Thymus (tissue), 14 donors: Measurements from ENCODE around the gene NATD1. TPM values are rescaled to one million over a fixed set of nuclear protein-coding genes. Genes with fewer than 3 reads are reported as not detected.

Experiments used
- DNase-seq, 9 donors: peaks; one replicate each; pipeline ENCODE4 v3.0.0-alpha.2; 2013; ENCODE audit warnings: low spot score in 9 of 9, low read depth in 6 of 9, missing footprints in 1 of 9
- H3K27ac ChIP-seq, 2 donors: one replicate each; pipeline ENCODE4 v1.5.1; 2013; ENCODE audit warnings: control low read depth in 1 of 2, low read depth in 1 of 2, low read length in 1 of 2, mild to moderate bottlenecking in 1 of 2, moderate library complexity in 1 of 2
- H3K27me3 ChIP-seq, 2 donors: one replicate each; pipeline ENCODE4 v1.5.1; 2013; ENCODE audit warnings: low read length in 1 of 2; ENCODE audit not compliant: control insufficient read depth in 2 of 2, insufficient read depth in 1 of 2
- H3K36me3 ChIP-seq, 2 donors: one replicate each; pipeline ENCODE4 v1.5.1; 2013; ENCODE audit warnings: low read length in 1 of 2, mild to moderate bottlenecking in 1 of 2, moderate library complexity in 1 of 2; ENCODE audit not compliant: control insufficient read depth in 2 of 2, insufficient read depth in 2 of 2
- H3K4me1 ChIP-seq, 2 donors: one replicate each; pipeline ENCODE4 v1.5.1; 2013; ENCODE audit warnings: low read length in 2 of 2; ENCODE audit not compliant: control insufficient read depth in 2 of 2, insufficient read depth in 2 of 2
- H3K4me3 ChIP-seq, 2 donors: one replicate each; pipeline ENCODE4 v1.5.1; 2013; ENCODE audit warnings: low read length in 2 of 2, control low read depth in 1 of 2, mild to moderate bottlenecking in 1 of 2
- H3K9me3 ChIP-seq, 2 donors: one replicate each; pipeline ENCODE4 v1.5.1; 2013; ENCODE audit warnings: low read length in 1 of 2, mild to moderate bottlenecking in 1 of 2; ENCODE audit not compliant: control insufficient read depth in 2 of 2, insufficient read depth in 1 of 2
- WGBS: extraction: QIAGEN DNeasy Blood & Tissue Kit; methylation state at CpG from one replicate; pipeline ENCODE4 v1.1.7; 2013; 5-methylcytosine and 5-hydroxymethylcytosine counted together
- long read RNA-seq, 10 donors: transcript quantifications; one replicate each; lab custom pipeline, GENCODE V29; 2026
- polyA plus RNA-seq: library from polyadenylated mRNA; stranded (reverse); fragments of 200-250 nt; gene quantifications from one replicate; pipeline ENCODE4 v1.2.3, GENCODE V29; 2013
- total RNA-seq: library from RNA; stranded (reverse); fragments of 120-200 nt; gene quantifications from one replicate; pipeline ENCODE4 v1.2.4, GENCODE V29; 2013
- donor health status: healthy.

NATD1 gene, protein sequence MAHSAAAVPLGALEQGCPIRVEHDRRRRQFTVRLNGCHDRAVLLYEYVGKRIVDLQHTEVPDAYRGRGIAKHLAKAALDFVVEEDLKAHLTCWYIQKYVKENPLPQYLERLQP
- total RNA-seq = 2.7 TPM
- 4.8 TPM for polyA plus RNA-seq
- long read RNA-seq, donor 1 = 0 reads
- long read RNA-seq, donor 2 = 0 reads
- long read RNA-seq, donor 3, full-length matches to known transcripts = 2 of 2 reads
- long read RNA-seq, donor 3, partial matches to known transcripts = 0 of 2 reads
- long read RNA-seq, donor 3, other reads (novel, unspliced or antisense) = 0 of 2 reads
- long read RNA-seq, donor 4, full-length matches to known transcripts = 1 of 1 reads
- long read RNA-seq, donor 4, partial matches to known transcripts = 0 of 1 reads
- long read RNA-seq, donor 4, other reads (novel, unspliced or antisense) = 0 of 1 reads
- long read RNA-seq, donor 5, full-length matches to known transcripts = 1 of 1 reads
- long read RNA-seq, donor 5, partial matches to known transcripts = 0 of 1 reads
- long read RNA-seq, donor 5, other reads (novel, unspliced or antisense) = 0 of 1 reads
- long read RNA-seq, donor 6 = 0 reads
- long read RNA-seq, donor 7, full-length matches to known transcripts = 1 of 1 reads
- long read RNA-seq, donor 7, partial matches to known transcripts = 0 of 1 reads
- long read RNA-seq, donor 7, other reads (novel, unspliced or antisense) = 0 of 1 reads
- long read RNA-seq, donor 8 = 0 reads
- long read RNA-seq, donor 9, full-length matches to known transcripts = 1 of 1 reads
- long read RNA-seq, donor 9, partial matches to known transcripts = 0 of 1 reads
- long read RNA-seq, donor 9, other reads (novel, unspliced or antisense) = 0 of 1 reads
- long read RNA-seq, donor 10, full-length matches to known transcripts = 2 of 2 reads
- long read RNA-seq, donor 10, partial matches to known transcripts = 0 of 2 reads
- long read RNA-seq, donor 10, other reads (novel, unspliced or antisense) = 0 of 2 reads

DNA sequence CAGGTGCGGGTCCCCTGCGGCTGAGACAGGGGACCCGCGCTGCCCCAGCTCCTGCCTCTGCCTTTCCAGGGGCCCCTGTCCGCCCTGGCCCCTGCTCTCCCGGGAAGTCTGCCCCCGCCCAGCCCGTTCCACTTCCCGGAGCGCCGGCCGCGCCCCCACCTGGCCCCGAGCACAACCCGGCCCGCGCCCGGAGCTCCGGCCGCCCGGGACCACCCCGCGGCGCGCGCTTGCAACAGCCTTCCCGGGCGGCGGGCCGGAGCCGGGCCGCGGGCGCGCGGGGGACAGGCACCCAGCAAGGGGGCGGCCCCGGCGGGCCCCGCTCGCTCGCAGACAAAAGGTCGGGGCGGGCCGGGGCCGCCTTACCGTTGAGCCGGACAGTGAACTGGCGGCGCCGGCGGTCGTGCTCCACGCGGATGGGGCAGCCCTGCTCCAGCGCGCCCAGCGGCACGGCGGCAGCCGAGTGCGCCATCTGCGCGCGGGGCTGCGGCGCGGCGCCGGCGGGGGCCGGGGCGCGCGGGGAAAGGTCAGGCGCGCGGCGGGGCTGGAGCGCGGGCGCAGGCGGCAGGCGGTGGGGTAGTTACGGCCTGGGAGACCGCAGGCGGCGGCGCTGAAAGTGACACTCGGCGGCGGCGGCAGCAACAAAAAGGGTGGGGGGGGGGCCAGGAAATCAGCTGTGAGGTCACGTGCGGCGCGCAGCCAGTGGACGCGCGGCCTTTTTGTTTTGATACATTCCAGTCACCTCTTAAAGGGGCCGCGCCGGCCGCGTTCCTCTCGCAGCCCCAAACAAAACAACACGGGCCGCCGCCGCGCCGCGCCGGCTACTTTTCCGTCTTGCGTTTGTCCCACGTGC, at the start of gene NATD1:
Gene NATD1, minus strand, starts transcription at position 615 of the 850 bp plus-strand sequence. Its CDS starts 146 bp downstream, at position 469.
- H3K27ac ChIP-seq = peak within 1 kb of the TSS in 1 of 2 donors; percentile 68
- H3K27me3 ChIP-seq = peaks cover 0 to 32% of the 10 kb centered on the region in 2 donors
- peak; percentile 42 to 93 (median 77) for DNase-seq
- peak within 1 kb of the TSS; percentile 38 to 95 for H3K4me3 ChIP-seq
- WGBS = under 1% methylated on average over 117 of the region's 117 CpGs
- H3K9me3 ChIP-seq = no peaks in the 10 kb centered on the region
- peaks cover 13 to 16% of the 10 kb centered on the region in 2 donors for H3K4me1 ChIP-seq
- no peaks in the 10 kb centered on the region for H3K36me3 ChIP-seq

DNA sequence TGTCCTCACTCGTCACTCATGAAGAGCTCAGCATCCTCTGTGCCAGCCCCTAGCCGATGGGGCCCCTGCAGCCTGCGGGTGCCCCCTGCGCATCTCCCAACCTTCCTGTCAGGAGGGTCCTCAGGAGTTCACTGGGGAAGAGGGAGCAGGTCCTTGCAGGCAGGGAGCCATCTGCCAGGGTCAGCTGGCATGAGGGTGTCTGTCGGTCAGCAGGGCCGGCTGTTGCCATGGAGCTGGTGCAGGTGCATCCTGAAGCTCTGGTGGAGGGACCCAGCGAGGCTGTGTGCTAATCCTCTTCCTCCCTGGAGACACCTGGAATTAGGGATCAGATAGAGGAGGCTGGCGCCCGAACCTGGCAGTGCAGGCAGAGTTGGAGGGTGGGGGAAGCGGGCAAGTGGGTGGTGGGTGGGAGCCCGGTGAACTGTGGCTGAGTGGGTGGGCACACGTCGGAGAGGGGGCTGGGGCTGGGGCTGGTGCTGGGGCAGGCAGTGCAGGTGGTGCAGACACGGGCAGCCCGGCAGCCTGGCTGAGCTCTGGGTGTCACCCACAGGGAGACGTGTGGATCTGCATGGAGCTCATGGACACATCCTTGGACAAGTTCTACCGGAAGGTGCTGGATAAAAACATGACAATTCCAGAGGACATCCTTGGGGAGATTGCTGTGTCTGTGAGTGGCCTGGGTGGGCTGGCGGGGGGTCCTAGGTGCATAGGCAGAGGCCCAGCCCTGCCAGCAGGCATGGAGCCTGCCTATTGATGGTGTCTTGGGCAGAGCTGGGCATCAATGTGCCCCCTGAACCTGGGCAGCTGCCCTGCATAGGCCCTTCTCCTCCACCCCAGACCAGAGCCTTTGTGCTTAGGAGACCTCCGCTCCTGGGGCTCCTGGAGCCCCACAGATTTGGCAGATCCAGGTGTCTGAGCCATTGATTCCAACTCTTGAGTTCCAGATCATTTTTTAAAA, 48.7 kb upstream of the NATD1 start:
- Histone ChIP-seq H3K27ac (no peak overlapping the region), H3K4me3 (no peak overlapping the region), H3K36me3 (peaks cover 31 to 67% of the 10 kb centered on the region in 2 donors), H3K9me3 (peaks cover 10 to 57% of the 10 kb centered on the region in 2 donors), H3K27me3 (no peaks in the 10 kb centered on the region), H3K4me1 (no peaks in the 10 kb centered on the region)
- no peak for DNase-seq
- 79% methylated on average over 19 of the region's 19 CpGs for WGBS

DNA sequence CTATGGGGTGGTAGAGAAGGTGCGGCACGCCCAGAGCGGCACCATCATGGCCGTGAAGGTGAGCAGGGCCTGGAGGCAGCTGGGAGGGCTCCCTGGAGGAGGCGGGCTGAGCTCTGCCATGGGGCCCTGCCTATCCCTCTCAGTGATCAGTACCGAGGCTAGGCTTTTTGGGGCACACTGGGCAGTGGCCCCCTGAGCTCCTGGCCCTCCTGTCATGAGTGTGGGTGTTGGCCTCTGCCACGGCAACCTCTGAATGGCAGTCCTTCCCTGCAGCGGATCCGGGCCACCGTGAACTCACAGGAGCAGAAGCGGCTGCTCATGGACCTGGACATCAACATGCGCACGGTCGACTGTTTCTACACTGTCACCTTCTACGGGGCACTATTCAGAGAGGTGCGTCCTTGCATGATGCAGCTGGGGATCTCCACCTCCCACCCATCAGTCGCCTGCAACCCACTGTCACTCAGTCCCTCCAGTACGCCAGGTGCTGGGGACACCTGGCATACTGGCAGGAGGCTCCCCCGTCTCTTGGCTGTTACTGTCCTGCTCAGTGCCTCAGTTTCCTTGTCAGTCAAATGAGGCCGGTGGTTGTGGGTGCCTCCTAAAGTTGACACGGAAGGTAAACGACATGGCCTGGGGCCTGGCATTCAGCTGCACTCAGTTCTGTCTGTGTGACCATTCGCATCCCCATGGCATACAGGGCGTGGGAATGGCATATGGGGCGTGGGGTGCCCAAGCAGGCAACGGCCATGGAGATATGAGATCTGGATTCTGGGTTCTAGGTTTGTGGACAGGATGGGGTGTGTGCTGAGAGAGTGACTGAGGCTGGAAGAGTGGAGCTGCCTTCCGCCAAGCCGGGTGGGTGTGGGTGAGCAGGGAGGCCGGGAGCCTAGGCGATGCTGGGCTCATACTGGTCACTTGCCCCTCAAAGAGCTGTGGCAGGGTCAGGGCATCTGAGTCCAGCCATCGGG, 47.7 kb upstream of the NATD1 start:
- 78% methylated on average over 31 of the region's 31 CpGs for WGBS
- Histone ChIP-seq H3K27ac (no peak overlapping the region), H3K4me1 (no peaks in the 10 kb centered on the region), H3K9me3 (peaks cover 10 to 64% of the 10 kb centered on the region in 2 donors), H3K27me3 (no peaks in the 10 kb centered on the region), H3K4me3 (no peak overlapping the region), H3K36me3 (peaks cover 31 to 67% of the 10 kb centered on the region in 2 donors)
- no peak for DNase-seq

DNA sequence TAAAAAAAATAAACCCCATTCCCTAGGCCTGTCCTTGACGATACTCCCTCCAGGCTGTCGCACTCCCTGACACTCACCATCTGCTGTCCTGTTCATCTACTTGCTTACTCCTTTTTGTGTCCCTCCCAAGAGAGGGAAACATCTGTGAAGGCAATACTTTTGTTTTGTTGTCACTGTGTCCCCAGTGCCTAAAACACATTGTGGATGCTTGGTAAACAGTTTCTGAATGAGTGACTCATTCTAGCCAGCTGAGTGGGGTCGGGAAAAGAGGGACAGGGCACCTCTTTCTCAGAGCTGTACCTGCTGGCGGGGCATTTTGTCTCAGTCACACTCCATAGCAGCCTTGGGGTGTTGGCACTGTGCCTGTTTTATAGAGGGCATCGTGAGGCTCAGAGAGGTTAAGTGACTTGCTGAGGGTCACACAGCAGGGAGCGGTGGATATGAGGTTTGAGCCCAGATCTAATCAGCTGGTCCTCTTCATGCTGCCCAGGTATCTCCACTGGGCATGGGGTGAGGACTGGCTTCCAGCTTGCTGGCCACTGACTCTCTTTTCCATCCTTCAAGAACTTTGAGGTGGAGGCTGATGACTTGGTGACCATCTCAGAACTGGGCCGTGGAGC, 46.9 kb upstream of the NATD1 start:
- Histone ChIP-seq H3K36me3 (peaks cover 31 to 67% of the 10 kb centered on the region in 2 donors), H3K27me3 (no peaks in the 10 kb centered on the region), H3K4me1 (no peaks in the 10 kb centered on the region), H3K9me3 (peaks cover 10 to 71% of the 10 kb centered on the region in 2 donors), H3K4me3 (no peak overlapping the region), H3K27ac (no peak overlapping the region)
- no peak for DNase-seq
- WGBS = 65% methylated on average over 7 of the region's 7 CpGs

DNA sequence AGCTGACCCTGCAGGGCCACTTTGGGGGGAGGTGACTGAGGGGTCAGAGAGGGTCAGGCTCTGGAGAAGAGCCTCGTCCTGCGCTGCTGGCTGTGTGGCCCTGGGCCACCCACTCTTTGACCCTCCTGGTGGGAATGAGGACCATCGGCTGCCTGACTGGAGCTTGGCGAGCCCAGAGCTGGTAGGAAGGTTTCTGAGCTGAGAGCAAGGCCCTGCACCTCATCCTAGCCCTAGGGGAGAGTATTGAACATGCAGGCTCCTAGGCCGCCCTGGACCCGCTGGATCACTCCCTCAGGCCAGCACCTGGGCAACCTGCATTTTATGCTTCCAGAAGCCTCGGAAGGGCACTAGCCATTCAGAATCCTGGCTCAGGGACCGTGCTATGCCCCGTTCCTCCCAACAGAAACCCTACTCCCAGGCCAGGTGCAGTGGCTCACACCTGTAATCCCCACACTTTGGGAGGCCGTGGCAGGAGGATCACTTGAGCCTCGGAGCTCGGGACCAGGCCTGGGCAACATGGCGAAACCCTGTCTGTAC, 45.8 kb upstream of the NATD1 start:
- H3K36me3 ChIP-seq = peaks cover 31 to 58% of the 10 kb centered on the region in 2 donors
- DNase-seq = no peak
- H3K9me3 ChIP-seq = peaks cover 9 to 75% of the 10 kb centered on the region in 2 donors
- H3K27ac ChIP-seq = no peak overlapping the region
- 58% methylated on average over 13 of the region's 13 CpGs for WGBS
- no peaks in the 10 kb centered on the region for H3K27me3 ChIP-seq
- no peaks in the 10 kb centered on the region for H3K4me1 ChIP-seq
- no peak overlapping the region for H3K4me3 ChIP-seq

DNA sequence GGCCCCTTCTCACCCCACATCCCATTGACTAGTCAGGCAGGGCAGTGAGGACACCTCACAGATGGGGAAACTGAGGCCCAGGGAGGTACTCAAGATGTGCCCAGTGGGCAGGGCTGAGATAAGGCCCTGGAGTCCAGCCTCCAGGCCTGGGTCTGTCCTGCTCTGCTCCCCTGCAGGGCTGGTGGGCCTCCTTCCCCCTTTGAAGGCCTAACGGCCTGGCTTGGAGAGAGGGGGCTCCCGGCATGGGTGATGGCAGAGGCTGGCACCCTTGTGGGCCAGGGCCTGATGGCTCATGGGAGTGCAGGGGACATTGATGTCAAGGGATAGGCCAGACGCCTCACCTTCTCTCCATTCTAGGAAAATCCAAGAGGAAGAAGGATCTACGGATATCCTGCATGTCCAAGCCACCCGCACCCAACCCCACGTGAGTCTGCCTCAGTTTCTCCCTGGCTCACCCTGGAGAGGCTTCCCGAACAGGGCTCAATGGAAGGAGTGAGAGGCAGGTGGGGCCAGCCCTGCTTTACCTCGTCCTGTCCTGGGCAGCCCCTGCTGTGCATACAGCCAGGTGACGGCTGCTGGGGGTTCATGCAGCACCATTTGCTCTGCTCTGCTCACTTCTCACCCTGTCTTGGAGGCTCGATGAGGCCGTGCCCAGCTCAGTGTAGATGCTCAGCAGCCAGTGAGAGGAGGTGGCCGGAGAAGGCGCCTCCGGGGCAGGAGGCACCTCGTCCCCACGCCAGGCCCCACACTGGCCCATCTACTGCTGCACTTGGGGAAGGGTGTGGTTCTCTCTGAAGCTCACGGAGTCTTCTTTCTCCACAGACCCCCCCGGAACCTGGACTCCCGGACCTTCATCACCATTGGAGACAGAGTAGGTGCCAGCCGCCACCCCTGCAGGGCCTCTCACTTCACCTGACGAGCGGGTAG, 45.1 kb upstream of the NATD1 start:
- Histone ChIP-seq H3K4me1 (no peaks in the 10 kb centered on the region), H3K27me3 (no peaks in the 10 kb centered on the region), H3K4me3 (no peak overlapping the region), H3K9me3 (peaks cover 7 to 76% of the 10 kb centered on the region in 2 donors), H3K27ac (no peak overlapping the region), H3K36me3 (peaks cover 25 to 54% of the 10 kb centered on the region in 2 donors)
- 83% methylated on average over 22 of the region's 22 CpGs for WGBS
- DNase-seq = no peak
